Superior temporal gyrus (tissue), 1 donor: ENCODE measurements around the gene SP140L.
"Not testable (repeated sequence)": the region's sequence is repeated elsewhere in the genome, so short reads cannot be mapped to it uniquely, and the experiment has no call there.

Source experiments
- DNase-seq: peaks from one replicate; pipeline ENCODE4 v3.0.0-alpha.2; 2016; ENCODE audit errors: extremely low spot score

The SP140L gene

GRCh38 chr2:230323385-230324106 lies 3.4 kb upstream of the SP140L start:
- no peak for DNase-seq

DNA sequence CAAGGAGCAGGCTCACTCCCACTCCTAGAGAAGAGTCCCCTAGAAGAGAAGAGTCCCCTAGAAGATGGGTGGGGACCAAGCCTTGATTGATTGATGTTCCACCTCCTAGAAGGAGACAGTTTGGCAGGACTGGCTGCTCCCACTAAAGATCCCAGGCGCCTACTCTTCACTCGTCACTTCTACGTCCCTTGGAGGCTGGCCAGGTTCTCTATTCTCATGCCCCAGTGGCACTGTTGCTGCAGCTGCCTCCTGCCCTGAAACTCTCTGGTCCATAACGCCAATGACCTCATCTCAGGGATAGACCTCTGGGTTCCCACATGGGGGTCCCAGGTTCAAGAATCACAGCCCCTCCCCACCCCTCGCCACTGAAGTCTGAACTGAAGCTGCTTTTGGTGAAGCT lies 2.5 kb upstream of the SP140L start:
- no peak for DNase-seq

GRCh38 chr2:230325316-230326243 lies 1.4 kb upstream of the SP140L start:
- DNase-seq = no peak

- DNase-seq = no peak
Observed at GRCh38 chr2:230327418-230328154, 593 bp downstream of the SP140L start.

DNA sequence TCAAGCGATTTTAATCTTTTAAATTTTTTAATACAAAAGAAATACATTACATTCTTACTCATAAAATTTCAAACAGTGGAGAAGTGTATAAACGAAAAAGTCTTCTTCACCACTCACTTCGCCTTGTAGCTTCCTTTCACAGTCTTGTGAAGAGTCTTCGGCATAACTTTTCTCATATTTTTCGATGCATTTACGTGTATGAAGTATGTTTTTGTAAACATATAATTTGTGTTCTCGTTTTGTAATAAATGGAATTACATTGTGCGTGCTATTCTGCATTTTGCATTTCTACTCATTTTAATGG lies 1.1 kb downstream of the SP140L start:
- no peak for DNase-seq

DNA sequence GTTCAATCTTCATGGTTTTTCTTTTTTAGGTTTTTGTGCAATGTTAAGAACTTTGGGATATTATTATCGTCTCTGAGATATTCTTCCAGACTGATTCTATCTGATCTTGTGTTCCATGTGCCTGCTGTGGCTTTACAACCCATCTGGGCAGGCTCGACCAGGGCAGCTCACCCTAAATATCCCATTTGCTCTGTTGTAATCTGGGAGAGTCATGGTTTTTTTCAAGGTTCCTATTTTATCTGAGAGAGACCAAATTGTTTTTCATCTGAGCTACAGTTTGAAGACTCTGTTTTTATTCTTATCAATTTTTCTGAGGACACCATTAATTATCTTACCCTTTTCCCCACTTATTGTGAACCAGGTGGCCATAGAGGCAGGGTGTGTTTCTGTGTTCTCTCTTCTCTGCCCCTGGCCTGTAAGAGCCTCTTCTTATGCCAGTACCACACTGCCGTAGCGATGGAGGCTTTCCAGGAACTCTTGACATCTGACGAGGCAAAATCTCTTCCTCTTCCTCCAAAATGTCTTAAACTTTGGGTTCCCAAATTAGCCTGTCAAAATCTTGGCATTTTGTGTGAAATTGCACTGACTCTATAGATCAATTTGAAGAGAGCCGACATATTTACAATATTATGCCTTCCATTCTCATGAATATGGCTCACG lies 3.1 kb downstream of the SP140L start:
- no peak for DNase-seq

GRCh38 chr2:230330725-230331124 lies 3.7 kb downstream of the SP140L start:
- DNase-seq = no peak

GRCh38 chr2:230335461-230335863 lies 8.5 kb downstream of the SP140L start:
- no peak for DNase-seq

GRCh38 chr2:230335864-230336506 lies 9.0 kb downstream of the SP140L start:
- DNase-seq = no peak

- DNase-seq = not testable (repeated sequence)
Observed at GRCh38 chr2:230341936-230342528, 15.0 kb downstream of the SP140L start.

GRCh38 chr2:230343041-230343624 lies 16.1 kb downstream of the SP140L start:
- not testable (repeated sequence) for DNase-seq

- no peak for DNase-seq
Observed at GRCh38 chr2:230343747-230344146, 16.8 kb downstream of the SP140L start.

DNA sequence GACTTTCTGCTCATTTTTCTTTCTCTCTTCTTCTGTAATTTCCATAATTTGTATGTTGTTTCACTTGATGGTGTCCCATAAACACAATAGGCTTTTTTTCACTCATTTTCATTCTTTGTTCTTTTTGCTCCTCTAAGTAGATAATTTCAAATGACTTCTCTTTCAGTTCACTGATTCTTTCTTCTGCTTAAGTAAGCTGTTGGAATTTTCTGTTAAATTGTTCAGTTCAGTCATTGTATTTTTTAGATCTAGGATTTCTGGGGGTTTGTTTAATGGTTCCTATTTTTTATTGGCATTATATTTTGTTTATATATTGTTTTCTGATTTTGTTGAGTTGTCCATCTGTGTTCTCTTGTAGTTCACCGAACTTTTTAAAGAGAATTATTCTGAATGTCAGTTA lies 19.5 kb downstream of the SP140L start:
- no peak for DNase-seq

DNA sequence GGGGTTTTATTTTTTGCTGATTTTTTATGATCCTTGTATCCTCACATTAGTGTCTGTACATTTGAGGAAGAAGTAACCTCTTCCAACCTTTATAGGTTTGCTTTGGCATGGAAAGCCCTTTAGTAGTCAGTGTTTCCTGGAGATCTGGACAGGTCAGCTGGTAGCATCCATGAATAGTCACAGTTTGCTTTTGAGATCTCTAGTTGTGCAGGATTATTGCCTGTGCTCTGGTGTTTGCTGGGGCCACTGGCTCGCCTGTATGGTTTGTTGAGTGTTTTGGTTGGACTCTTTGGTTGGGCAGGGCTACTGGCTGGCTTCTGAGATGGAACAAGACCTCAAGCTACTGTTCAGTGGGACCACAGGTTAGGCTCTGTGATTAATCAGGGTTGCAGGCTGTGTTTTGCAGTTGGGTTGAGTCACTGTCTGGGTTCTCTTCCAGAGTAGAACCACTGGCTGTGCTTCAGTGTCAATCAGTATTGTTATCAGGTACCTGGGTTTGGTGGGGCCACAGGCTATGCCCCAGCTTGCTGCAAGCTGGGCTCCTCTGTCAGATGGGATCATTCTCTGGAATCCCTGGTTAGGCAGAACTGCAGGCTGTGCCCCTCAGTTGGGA lies 20.0 kb downstream of the SP140L start:
- no peak for DNase-seq

DNA sequence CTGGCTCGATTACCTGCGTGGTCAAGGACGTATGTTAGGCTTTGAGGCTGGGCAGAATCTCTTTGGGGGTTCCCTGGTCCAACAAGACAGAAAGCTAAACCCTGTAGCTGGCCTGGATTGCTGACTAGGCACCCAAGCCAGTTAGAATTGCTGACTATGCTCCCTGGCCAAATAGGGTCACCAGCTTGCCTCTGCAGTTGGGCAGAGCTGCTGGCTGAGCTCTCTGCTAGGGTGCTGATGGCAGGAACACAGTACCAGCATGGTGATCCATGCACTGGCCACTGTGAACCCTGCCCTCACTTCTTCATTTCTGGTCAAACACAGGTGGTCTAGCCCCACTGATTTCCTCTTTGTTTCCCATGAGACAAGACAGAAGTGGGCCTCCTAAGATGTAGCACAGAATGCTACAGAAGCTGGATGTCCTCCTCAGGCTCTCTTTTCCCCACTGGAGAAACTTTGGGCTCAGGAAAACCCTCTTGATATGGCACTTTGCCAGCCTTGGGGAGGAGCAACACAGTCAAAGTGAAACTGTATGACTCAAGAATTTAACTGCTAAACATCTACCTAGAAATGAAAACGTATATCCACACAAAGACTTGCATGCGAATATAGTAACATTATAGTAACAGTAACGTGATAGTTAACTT lies 20.8 kb downstream of the SP140L start:
- DNase-seq = no peak

GRCh38 chr2:230348787-230349186 lies 21.8 kb downstream of the SP140L start:
- no peak for DNase-seq

DNA sequence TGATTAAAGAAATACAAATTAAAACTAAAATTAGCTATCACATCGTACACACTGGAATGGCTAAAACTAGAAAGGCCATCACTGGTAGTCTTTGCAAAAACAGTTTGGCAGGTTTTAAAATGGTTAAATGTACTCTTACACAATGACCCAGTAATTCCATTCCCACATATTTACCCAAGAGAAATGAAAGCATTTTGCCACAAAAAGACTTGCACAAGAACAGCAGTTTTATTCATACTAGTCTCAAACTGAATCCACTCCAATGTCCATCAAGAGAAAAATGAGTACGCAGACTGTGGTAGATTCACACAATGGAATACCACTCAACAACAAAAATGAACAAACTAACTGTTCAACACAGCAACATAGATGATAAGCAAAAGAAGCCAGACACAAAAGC lies 29.1 kb downstream of the SP140L start:
- DNase-seq = no peak

GRCh38 chr2:230358305-230358704 lies 31.3 kb downstream of the SP140L start:
- DNase-seq = no peak

DNA sequence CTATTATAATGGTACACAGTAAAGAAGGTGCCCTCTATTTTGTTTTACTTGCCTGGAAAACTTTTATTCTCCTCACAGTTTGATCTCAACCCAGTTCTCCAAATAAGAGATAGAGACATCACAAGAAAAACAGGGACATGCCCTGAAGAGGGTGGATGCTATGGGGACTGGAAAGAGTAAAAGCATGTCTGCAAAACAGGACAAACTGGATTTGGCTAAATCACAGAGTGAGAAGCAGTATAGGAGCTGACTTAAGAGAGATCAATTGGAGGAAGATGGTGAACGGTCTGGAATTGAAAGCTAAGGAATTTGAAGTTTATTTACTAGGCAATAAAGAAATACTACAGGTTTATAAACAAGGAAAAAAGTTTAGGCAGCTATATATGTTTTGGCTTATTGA lies 33.0 kb downstream of the SP140L start:
- no peak for DNase-seq
